H1 (cell line): ENCODE measurements around the gene FAM76A.

Source experiments
- BRCA1 ChIP-seq: IDR thresholded peaks from 2 replicates; pipeline ENCODE4 v1.6.1; 2012; ENCODE audit warnings: low read depth, low read length, improper control_type of control experiment
- CHD2 ChIP-seq: IDR thresholded peaks from 2 replicates; pipeline ENCODE4 v1.6.1; 2012; ENCODE audit warnings: low read length, improper control_type of control experiment
- CHD7 ChIP-seq: fragments of 300-600 bp; sonication (generic); IDR thresholded peaks from 2 replicates; pipeline ENCODE4 v1.7.1; 2012; ENCODE audit warnings: low read length, moderate library complexity, mild to moderate bottlenecking, inconsistent platforms; ENCODE audit not compliant: insufficient replicate concordance
- CREB1 ChIP-seq: IDR thresholded peaks from 2 replicates; pipeline ENCODE4 v1.6.1; 2012; ENCODE audit warnings: inconsistent platforms
- JUN ChIP-seq: IDR thresholded peaks from 2 replicates; pipeline ENCODE4 v1.6.1; 2011; ENCODE audit warnings: low read depth, mild to moderate bottlenecking, improper control_type of control experiment, low read length
- MAFK ChIP-seq: IDR thresholded peaks from 2 replicates; pipeline ENCODE4 v1.6.1; 2012; ENCODE audit warnings: low read depth, mild to moderate bottlenecking, improper control_type of control experiment, low read length
- MAX ChIP-seq: IDR thresholded peaks from 2 replicates; pipeline ENCODE4 v1.6.1; 2012; ENCODE audit warnings: inconsistent platforms
- POLR2A ChIP-seq, 2 experiments: IDR thresholded peaks; 1 replicate in 1 of 2; 2 replicates in 1 of 2; pipeline ENCODE4 v1.6.1; 2011; ENCODE audit warnings: low read depth in 2 of 2, low read length in 2 of 2, mild to moderate bottlenecking in 2 of 2; ENCODE audit errors: control extremely low read depth in 1 of 2
- POLR2AphosphoS5 ChIP-seq: IDR thresholded peaks from 2 replicates; pipeline ENCODE4 v1.6.1; 2011; ENCODE audit warnings: low read depth, low read length
- RFX5 ChIP-seq: IDR thresholded peaks from 2 replicates; pipeline ENCODE4 v1.6.1; 2011; ENCODE audit warnings: low read depth, low read length, improper control_type of control experiment, borderline replicate concordance
- SP2 ChIP-seq: IDR thresholded peaks from 2 replicates; pipeline ENCODE4 v1.6.1; 2012; ENCODE audit warnings: mild to moderate bottlenecking, low read length, inconsistent platforms
- TF ChIP-seq, protein P1 (sequence below), 3 experiments: IDR thresholded peaks; 1 replicate in 2 of 3; 2 replicates in 1 of 3; pipeline versions ENCODE4 v1.5.1 to v1.6.1; 2011; ENCODE audit warnings: low read length in 3 of 3, mild to moderate bottlenecking in 3 of 3, inconsistent platforms in 2 of 3, low read depth in 1 of 3, moderate library complexity in 1 of 3; ENCODE audit not compliant: insufficient read depth in 1 of 3; ENCODE audit errors: control extremely low read depth in 1 of 3

- TF ChIP-seq POLR2AphosphoS5 = no peak
- TF ChIP-seq MAFK = no peak
- TF ChIP-seq, protein P1, sequence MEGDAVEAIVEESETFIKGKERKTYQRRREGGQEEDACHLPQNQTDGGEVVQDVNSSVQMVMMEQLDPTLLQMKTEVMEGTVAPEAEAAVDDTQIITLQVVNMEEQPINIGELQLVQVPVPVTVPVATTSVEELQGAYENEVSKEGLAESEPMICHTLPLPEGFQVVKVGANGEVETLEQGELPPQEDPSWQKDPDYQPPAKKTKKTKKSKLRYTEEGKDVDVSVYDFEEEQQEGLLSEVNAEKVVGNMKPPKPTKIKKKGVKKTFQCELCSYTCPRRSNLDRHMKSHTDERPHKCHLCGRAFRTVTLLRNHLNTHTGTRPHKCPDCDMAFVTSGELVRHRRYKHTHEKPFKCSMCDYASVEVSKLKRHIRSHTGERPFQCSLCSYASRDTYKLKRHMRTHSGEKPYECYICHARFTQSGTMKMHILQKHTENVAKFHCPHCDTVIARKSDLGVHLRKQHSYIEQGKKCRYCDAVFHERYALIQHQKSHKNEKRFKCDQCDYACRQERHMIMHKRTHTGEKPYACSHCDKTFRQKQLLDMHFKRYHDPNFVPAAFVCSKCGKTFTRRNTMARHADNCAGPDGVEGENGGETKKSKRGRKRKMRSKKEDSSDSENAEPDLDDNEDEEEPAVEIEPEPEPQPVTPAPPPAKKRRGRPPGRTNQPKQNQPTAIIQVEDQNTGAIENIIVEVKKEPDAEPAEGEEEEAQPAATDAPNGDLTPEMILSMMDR (IDR thresholded peaks at IDR 0.05; ENCODE audit: control extremely low read depth in 1 of 3, insufficient read depth in 1 of 3, low read depth in 1 of 3, low read length in 3 of 3) = no peak
- TF ChIP-seq JUN = no peak
- no peak for TF ChIP-seq MAX
- TF ChIP-seq POLR2A (IDR thresholded peaks at IDR 0.05; ENCODE audit: control extremely low read depth in 1 of 2, low read depth in 2 of 2, low read length in 2 of 2) = no peak
- no peak for TF ChIP-seq BRCA1
- TF ChIP-seq SP2 = no peak
- no peak for TF ChIP-seq RFX5
- TF ChIP-seq CHD7 = no peak
- TF ChIP-seq CREB1 = no peak
- TF ChIP-seq CHD2 = no peak
Measured at GRCh38 chr1:27763358-27763757, 37.6 kb downstream of the FAM76A start.
